ENCODE data around the gene GRIN3A. TPM values are rescaled to one million over a fixed set of nuclear protein-coding genes. Genes with fewer than 3 reads are reported as not detected.

The GRIN3A gene
- total RNA-seq, 1 experiment from 2014 or later, result not detected

GRCh38 chr9:101668421-101668820 is 70.0 kb downstream of the GRIN3A start:
- H3K27me3 ChIP-seq (ENCODE audit: low read length), result no peaks in the 10 kb centered on the region
- H3K9me2 ChIP-seq (replicated peaks; ENCODE audit: insufficient read depth, low read length), result 0 out of 2 replicates have a peak, but pooled peaks cover 4% of the 10 kb centered on the region
- H3K4me2 ChIP-seq (ENCODE audit: low read depth, low read length, poor library complexity, severe bottlenecking), result no peak overlapping the region
- no peaks in the 10 kb centered on the region for H4K20me1 ChIP-seq (ENCODE audit: insufficient read depth, low read depth, low read length)
- no peaks in the 10 kb centered on the region for H3K4me1 ChIP-seq (ENCODE audit: low read length)
- H3K4me3 ChIP-seq (ENCODE audit: low read length), result no peak overlapping the region
- H3K9me3 ChIP-seq (ENCODE audit: low read length), result no peaks in the 10 kb centered on the region
- no peak overlapping the region for H3K27ac ChIP-seq (ENCODE audit: low read length)
- no peaks in the 10 kb centered on the region for H3K79me2 ChIP-seq (ENCODE audit: low read length)
- H2AFZ ChIP-seq (ENCODE audit: low read length), result no peak overlapping the region
- no peak overlapping the region for H3K9ac ChIP-seq (ENCODE audit: low read length)
- H3K36me3 ChIP-seq (ENCODE audit: insufficient read depth, low read length), result no peaks in the 10 kb centered on the region
- no peak for DNase-seq

- Histone ChIP-seq H3K27me3 (ENCODE audit: low read length) (no peaks in the 10 kb centered on the region; the same call in 1 of the 2 replicates), H3K36me3 (ENCODE audit: insufficient read depth, low read length) (no peaks in the 10 kb centered on the region), H3K9me3 (ENCODE audit: low read length) (no peaks in the 10 kb centered on the region), H2AFZ (ENCODE audit: low read length) (no peak overlapping the region), H3K9me2 (replicated peaks; ENCODE audit: insufficient read depth, low read length) (no peaks in the 10 kb centered on the region), H3K4me3 (ENCODE audit: low read length) (no peak overlapping the region), H4K20me1 (ENCODE audit: insufficient read depth, low read depth, low read length) (no peaks in the 10 kb centered on the region), H3K4me2 (ENCODE audit: low read depth, low read length, poor library complexity, severe bottlenecking) (no peak overlapping the region), H3K4me1 (ENCODE audit: low read length) (no peaks in the 10 kb centered on the region), H3K27ac (ENCODE audit: low read length) (no peak overlapping the region), H3K79me2 (ENCODE audit: low read length) (no peaks in the 10 kb centered on the region), H3K9ac (ENCODE audit: low read length) (no peak overlapping the region)
- no peak for DNase-seq
Observed at GRCh38 chr9:101664453-101664852, 74.0 kb downstream of the GRIN3A start.

- Histone ChIP-seq H3K9ac (ENCODE audit: low read length) (no peak overlapping the region), H3K9me3 (ENCODE audit: low read length) (no peaks in the 10 kb centered on the region), H4K20me1 (ENCODE audit: insufficient read depth, low read depth, low read length) (no peaks in the 10 kb centered on the region), H3K4me2 (ENCODE audit: low read depth, low read length, poor library complexity, severe bottlenecking) (no peak overlapping the region), H3K79me2 (ENCODE audit: low read length) (no peaks in the 10 kb centered on the region), H3K27me3 (ENCODE audit: low read length) (no peaks in the 10 kb centered on the region), H3K27ac (ENCODE audit: low read length) (no peak overlapping the region), H3K9me2 (replicated peaks; ENCODE audit: insufficient read depth, low read length) (peaks cover 2% of the 10 kb centered on the region; the same call in 1 of the 2 replicates), H3K4me1 (ENCODE audit: low read length) (peaks cover 5% of the 10 kb centered on the region; the same call in 1 of the 2 replicates), H2AFZ (ENCODE audit: low read length) (no peak overlapping the region), H3K36me3 (ENCODE audit: insufficient read depth, low read length) (no peaks in the 10 kb centered on the region), H3K4me3 (ENCODE audit: low read length) (no peak overlapping the region)
- DNase-seq, result no peak
Observed at GRCh38 chr9:101652601-101653175, 85.8 kb downstream of the GRIN3A start.

- Histone ChIP-seq H3K36me3 (ENCODE audit: insufficient read depth, low read length) (no peaks in the 10 kb centered on the region), H3K9ac (ENCODE audit: low read length) (no peak overlapping the region), H3K9me3 (ENCODE audit: low read length) (no peaks in the 10 kb centered on the region), H3K79me2 (ENCODE audit: low read length) (no peaks in the 10 kb centered on the region), H3K4me3 (ENCODE audit: low read length) (no peak overlapping the region), H2AFZ (ENCODE audit: low read length) (no peak overlapping the region), H3K27ac (ENCODE audit: low read length) (no peak overlapping the region), H3K27me3 (ENCODE audit: low read length) (no peaks in the 10 kb centered on the region), H4K20me1 (ENCODE audit: insufficient read depth, low read depth, low read length) (no peaks in the 10 kb centered on the region), H3K4me2 (ENCODE audit: low read depth, low read length, poor library complexity, severe bottlenecking) (no peak overlapping the region), H3K9me2 (replicated peaks; ENCODE audit: insufficient read depth, low read length) (peaks cover 2% of the 10 kb centered on the region; the same call in 1 of the 2 replicates), H3K4me1 (ENCODE audit: low read length) (peaks cover 5% of the 10 kb centered on the region; the same call in 1 of the 2 replicates)
- DNase-seq, result no peak
Observed at GRCh38 chr9:101650142-101650541, 88.3 kb downstream of the GRIN3A start.

GRCh38 chr9:101648493-101648892 is 90.0 kb downstream of the GRIN3A start:
- no peaks in the 10 kb centered on the region for H3K36me3 ChIP-seq (ENCODE audit: insufficient read depth, low read length)
- no peak overlapping the region for H3K4me3 ChIP-seq (ENCODE audit: low read length)
- no peaks in the 10 kb centered on the region for H3K9me3 ChIP-seq (ENCODE audit: low read length)
- H3K9ac ChIP-seq (ENCODE audit: low read length), result no peak overlapping the region
- H2AFZ ChIP-seq (ENCODE audit: low read length), result no peak overlapping the region
- H3K27ac ChIP-seq (ENCODE audit: low read length), result no peak overlapping the region
- no peaks in the 10 kb centered on the region for H3K27me3 ChIP-seq (ENCODE audit: low read length)
- H3K79me2 ChIP-seq (ENCODE audit: low read length), result no peaks in the 10 kb centered on the region
- peaks cover 2% of the 10 kb centered on the region; the same call in 1 of the 2 replicates for H3K9me2 ChIP-seq (replicated peaks; ENCODE audit: insufficient read depth, low read length)
- no peak for DNase-seq
- no peaks in the 10 kb centered on the region for H4K20me1 ChIP-seq (ENCODE audit: insufficient read depth, low read depth, low read length)
- H3K4me2 ChIP-seq (ENCODE audit: low read depth, low read length, poor library complexity, severe bottlenecking), result no peak overlapping the region
- H3K4me1 ChIP-seq (ENCODE audit: low read length), result peaks cover 5% of the 10 kb centered on the region; the same call in 1 of the 2 replicates

- Histone ChIP-seq H3K9me2 (replicated peaks; ENCODE audit: insufficient read depth, low read length) (no peaks in the 10 kb centered on the region), H3K9me3 (ENCODE audit: low read length) (no peaks in the 10 kb centered on the region), H3K4me1 (ENCODE audit: low read length) (no peaks in the 10 kb centered on the region), H2AFZ (ENCODE audit: low read length) (no peak overlapping the region), H3K27me3 (ENCODE audit: low read length) (no peaks in the 10 kb centered on the region), H3K79me2 (ENCODE audit: low read length) (no peaks in the 10 kb centered on the region), H3K36me3 (ENCODE audit: insufficient read depth, low read length) (no peaks in the 10 kb centered on the region), H3K4me2 (ENCODE audit: low read depth, low read length, poor library complexity, severe bottlenecking) (no peak overlapping the region), H3K9ac (ENCODE audit: low read length) (no peak overlapping the region), H3K27ac (ENCODE audit: low read length) (no peak overlapping the region), H3K4me3 (ENCODE audit: low read length) (no peak overlapping the region), H4K20me1 (ENCODE audit: insufficient read depth, low read depth, low read length) (no peaks in the 10 kb centered on the region)
- no peak for DNase-seq
Observed at GRCh38 chr9:101639785-101640665, 98.4 kb downstream of the GRIN3A start.

- no peaks in the 10 kb centered on the region for H3K79me2 ChIP-seq (ENCODE audit: low read length)
- no peaks in the 10 kb centered on the region for H3K4me1 ChIP-seq (ENCODE audit: low read length)
- H3K27ac ChIP-seq (ENCODE audit: low read length), result no peak overlapping the region
- no peak overlapping the region for H3K4me2 ChIP-seq (ENCODE audit: low read depth, low read length, poor library complexity, severe bottlenecking)
- no peaks in the 10 kb centered on the region for H4K20me1 ChIP-seq (ENCODE audit: insufficient read depth, low read depth, low read length)
- no peaks in the 10 kb centered on the region for H3K9me3 ChIP-seq (ENCODE audit: low read length)
- H3K9me2 ChIP-seq (replicated peaks; ENCODE audit: insufficient read depth, low read length), result no peaks in the 10 kb centered on the region
- no peak for DNase-seq
- no peak overlapping the region for H3K4me3 ChIP-seq (ENCODE audit: low read length)
- no peak overlapping the region for H3K9ac ChIP-seq (ENCODE audit: low read length)
- H2AFZ ChIP-seq (ENCODE audit: low read length), result no peak overlapping the region
- no peaks in the 10 kb centered on the region for H3K27me3 ChIP-seq (ENCODE audit: low read length)
- H3K36me3 ChIP-seq (ENCODE audit: insufficient read depth, low read length), result no peaks in the 10 kb centered on the region
Observed at GRCh38 chr9:101639311-101639710, 99.1 kb downstream of the GRIN3A start.

GRCh38 chr9:101636247-101636646 is 102.2 kb downstream of the GRIN3A start:
- Histone ChIP-seq H4K20me1 (ENCODE audit: insufficient read depth, low read depth, low read length) (no peaks in the 10 kb centered on the region), H3K79me2 (ENCODE audit: low read length) (no peaks in the 10 kb centered on the region), H2AFZ (ENCODE audit: low read length) (no peak overlapping the region), H3K4me2 (ENCODE audit: low read depth, low read length, poor library complexity, severe bottlenecking) (no peak overlapping the region), H3K27me3 (ENCODE audit: low read length) (no peaks in the 10 kb centered on the region), H3K9me3 (ENCODE audit: low read length) (no peaks in the 10 kb centered on the region), H3K4me3 (ENCODE audit: low read length) (no peak overlapping the region), H3K9ac (ENCODE audit: low read length) (no peak overlapping the region), H3K27ac (ENCODE audit: low read length) (no peak overlapping the region), H3K4me1 (ENCODE audit: low read length) (no peaks in the 10 kb centered on the region), H3K36me3 (ENCODE audit: insufficient read depth, low read length) (no peaks in the 10 kb centered on the region), H3K9me2 (replicated peaks; ENCODE audit: insufficient read depth, low read length) (no peaks in the 10 kb centered on the region)
- DNase-seq, result no peak
